Neural crest cell (in vitro differentiated cells): ENCODE data around the gene CYP4A22. TPM values are rescaled to one million over a fixed set of nuclear protein-coding genes. Genes with fewer than 3 reads are reported as not detected.

Experiments used
- DNase-seq: peaks from one replicate; pipeline ENCODE4 v3.0.0; 2021; ENCODE audit warnings: low read depth, mixed read lengths, low spot score
- H3K27ac Mint-ChIP-seq: one replicate; pipeline ENCODE4 v1.8.0; 2021; ENCODE audit warnings: mild to moderate bottlenecking, mixed read lengths; ENCODE audit not compliant: unreplicated experiment
- H3K27me3 Mint-ChIP-seq: 2 replicates; pipeline ENCODE4 v1.8.0; 2021; ENCODE audit warnings: low read depth, mild to moderate bottlenecking, mixed read lengths
- H3K36me3 Mint-ChIP-seq: 2 replicates; pipeline ENCODE4 v1.8.0; 2021; ENCODE audit warnings: low read depth, mild to moderate bottlenecking, mixed read lengths
- H3K4me1 Mint-ChIP-seq: 2 replicates; pipeline ENCODE4 v1.8.0; 2021; ENCODE audit warnings: mixed read lengths
- H3K4me3 Mint-ChIP-seq: one replicate; pipeline ENCODE4 v1.8.0; 2021; ENCODE audit warnings: mild to moderate bottlenecking, mixed read lengths
- H3K9me3 Mint-ChIP-seq: 2 replicates; pipeline ENCODE4 v1.8.0; 2021; ENCODE audit warnings: mixed read lengths
- total RNA-seq: library from RNA; stranded (reverse); gene quantifications from 2 replicates; pipeline ENCODE4 v1.2.1, GENCODE V29; 2021
- TF ChIP-seq, protein P1 (sequence below): fragments of 200-600 bp; sonication (generic); conservative IDR thresholded peaks from 2 replicates; pipeline ENCODE4 v1.5.0; 2021; ENCODE audit warnings: antibody characterized with exemption, mild to moderate bottlenecking

Gene CYP4A22
- total RNA-seq, 1 donor from 2014 or later = not detected

DNA sequence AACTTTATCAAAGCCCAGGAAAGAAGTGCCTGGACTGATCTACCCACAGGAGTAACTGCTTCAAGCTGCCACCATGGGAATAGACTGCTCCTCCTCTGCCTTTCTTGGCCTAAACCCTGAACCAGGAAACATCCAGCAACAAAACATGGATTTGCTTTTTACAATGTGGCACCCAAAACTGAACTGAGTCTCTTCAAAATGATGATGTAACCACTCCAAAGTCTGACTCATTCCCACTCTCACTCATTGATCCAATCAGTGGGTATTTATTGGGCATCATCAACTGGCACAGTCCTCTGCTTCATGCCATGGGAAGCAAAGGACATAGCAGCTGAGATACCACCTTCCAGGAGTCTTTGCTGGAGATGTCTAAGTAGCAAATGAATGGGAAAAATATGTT lies 23.5 kb downstream of the CYP4A22 start:
- DNase-seq = no peak
- Mint-ChIP-seq H3K4me1 (no peaks in the 10 kb centered on the region), H3K27ac (no peak overlapping the region), H3K9me3 (peaks cover 6% of the 10 kb centered on the region), H3K4me3 (no peak overlapping the region), H3K36me3 (no peaks in the 10 kb centered on the region), H3K27me3 (peaks cover 56% of the 10 kb centered on the region)
- TF ChIP-seq, protein P1, sequence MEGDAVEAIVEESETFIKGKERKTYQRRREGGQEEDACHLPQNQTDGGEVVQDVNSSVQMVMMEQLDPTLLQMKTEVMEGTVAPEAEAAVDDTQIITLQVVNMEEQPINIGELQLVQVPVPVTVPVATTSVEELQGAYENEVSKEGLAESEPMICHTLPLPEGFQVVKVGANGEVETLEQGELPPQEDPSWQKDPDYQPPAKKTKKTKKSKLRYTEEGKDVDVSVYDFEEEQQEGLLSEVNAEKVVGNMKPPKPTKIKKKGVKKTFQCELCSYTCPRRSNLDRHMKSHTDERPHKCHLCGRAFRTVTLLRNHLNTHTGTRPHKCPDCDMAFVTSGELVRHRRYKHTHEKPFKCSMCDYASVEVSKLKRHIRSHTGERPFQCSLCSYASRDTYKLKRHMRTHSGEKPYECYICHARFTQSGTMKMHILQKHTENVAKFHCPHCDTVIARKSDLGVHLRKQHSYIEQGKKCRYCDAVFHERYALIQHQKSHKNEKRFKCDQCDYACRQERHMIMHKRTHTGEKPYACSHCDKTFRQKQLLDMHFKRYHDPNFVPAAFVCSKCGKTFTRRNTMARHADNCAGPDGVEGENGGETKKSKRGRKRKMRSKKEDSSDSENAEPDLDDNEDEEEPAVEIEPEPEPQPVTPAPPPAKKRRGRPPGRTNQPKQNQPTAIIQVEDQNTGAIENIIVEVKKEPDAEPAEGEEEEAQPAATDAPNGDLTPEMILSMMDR = no peak

DNA sequence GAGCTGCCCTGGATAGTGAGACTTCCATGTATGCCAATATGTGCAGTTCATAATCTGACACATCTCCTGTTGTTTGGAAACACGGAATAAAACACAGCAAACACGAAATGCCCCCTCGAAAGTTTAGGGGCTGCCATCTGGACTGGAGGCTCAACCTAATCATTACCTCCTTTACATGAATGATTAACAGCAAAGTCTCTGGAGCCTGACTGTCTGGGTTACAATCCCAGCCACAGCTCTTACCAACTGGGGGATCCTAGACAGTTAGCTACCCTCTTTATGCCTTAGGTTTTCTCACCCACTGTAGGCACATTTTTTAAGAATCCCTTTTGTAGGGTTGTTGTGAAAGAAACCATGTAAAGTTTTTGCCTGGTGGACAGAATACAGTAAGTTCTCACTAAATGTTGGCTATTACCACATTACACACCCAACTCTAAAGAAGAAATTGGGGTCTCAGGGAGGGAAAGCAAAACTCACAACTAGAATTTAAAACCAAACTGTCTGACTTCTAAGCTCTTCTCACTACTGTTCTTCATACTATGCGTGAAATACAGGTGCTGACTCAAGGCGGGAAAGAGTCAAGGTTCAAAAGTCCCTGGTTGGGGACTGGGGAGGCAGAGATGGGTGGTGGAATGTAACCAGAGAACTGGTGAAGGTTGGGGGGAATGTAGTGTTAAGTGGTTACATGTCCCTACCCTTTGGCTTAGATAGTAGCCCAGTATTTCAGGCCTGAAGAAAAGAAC lies 24.2 kb downstream of the CYP4A22 start:
- no peaks in the 10 kb centered on the region for H3K4me1 Mint-ChIP-seq
- H3K4me3 Mint-ChIP-seq = no peak overlapping the region
- no peaks in the 10 kb centered on the region for H3K36me3 Mint-ChIP-seq

DNA sequence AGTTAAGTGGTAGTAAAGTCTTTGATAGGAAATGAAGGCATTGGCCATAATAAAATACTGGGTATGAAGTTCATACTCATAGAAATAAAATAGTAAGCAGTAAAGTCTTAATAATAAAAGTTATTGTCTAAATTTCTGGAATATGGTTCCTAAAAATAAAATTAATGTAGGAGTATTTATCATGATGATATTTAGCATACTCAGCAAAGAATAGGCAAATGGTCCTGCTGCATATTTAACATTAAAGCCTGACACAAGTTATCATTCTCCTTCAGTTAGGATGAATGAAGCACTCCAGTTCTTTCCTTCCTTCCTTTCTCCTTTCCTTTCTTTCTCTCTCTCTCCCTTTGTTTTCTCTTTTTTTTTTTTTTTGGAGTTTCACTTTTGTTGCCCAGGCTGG lies 27.3 kb downstream of the CYP4A22 start:
- Mint-ChIP-seq H3K4me1 (no peaks in the 10 kb centered on the region), H3K27me3 (peaks cover 45% of the 10 kb centered on the region), H3K36me3 (no peaks in the 10 kb centered on the region), H3K4me3 (no peak overlapping the region), H3K9me3 (peaks cover 4% of the 10 kb centered on the region), H3K27ac (no peak overlapping the region)
- TF ChIP-seq, protein P1 = no peak
- DNase-seq = no peak

More for the DNA sequence above, 24.2 kb downstream of the CYP4A22 start:
- Mint-ChIP-seq H3K27ac (no peak overlapping the region), H3K27me3 (peaks cover 50% of the 10 kb centered on the region), H3K9me3 (peaks cover 2% of the 10 kb centered on the region)
- TF ChIP-seq, protein P1 = no peak
- DNase-seq = no peak

DNA sequence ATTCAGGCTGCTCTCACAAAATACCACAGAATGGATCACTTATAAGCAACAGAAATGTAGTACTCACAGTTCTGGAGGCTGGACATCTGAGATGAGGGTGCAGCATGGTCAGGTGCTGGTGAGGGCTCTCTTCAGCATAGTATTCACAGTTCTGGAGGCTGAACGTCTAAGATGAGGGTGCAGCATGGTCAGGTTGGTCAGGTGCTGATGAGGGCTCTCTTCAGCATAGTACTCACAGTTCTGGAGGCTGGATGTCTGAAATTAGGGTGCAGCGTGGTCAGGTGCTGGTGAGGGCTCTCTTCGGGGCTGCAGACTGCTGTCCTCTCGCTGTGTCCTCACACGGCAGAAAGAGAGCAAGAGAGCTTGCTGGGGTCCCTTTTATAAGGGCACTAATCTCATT lies 35.5 kb downstream of the CYP4A22 start:
- TF ChIP-seq, protein P1 = no peak
- no peak for DNase-seq
- Mint-ChIP-seq H3K4me3 (no peak overlapping the region), H3K9me3 (no peaks in the 10 kb centered on the region), H3K36me3 (no peaks in the 10 kb centered on the region), H3K27me3 (peaks cover 45% of the 10 kb centered on the region), H3K4me1 (peaks cover 5% of the 10 kb centered on the region), H3K27ac (no peak overlapping the region)

DNA sequence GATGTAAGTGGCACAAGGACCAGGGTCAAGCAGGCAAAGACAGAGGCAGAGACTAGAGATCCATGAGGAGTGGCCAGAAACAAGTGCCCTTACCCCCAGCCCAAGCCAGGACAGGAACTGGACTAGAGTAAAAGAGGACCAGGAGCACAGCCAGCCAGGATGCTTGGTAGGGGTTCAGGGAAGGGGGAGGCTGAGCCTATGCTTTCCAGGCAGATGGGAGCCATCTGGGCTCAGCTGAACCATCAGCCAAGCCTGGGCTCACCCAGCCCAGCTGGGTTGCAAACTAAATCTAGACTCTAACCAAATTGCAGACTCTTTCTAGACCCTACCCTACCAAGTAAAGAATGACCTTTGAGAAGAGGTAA lies 37.4 kb downstream of the CYP4A22 start:
- no peak for DNase-seq
- TF ChIP-seq, protein P1 = no peak
- Mint-ChIP-seq H3K27ac (no peak overlapping the region), H3K27me3 (peaks cover 45% of the 10 kb centered on the region), H3K4me3 (no peak overlapping the region), H3K9me3 (no peaks in the 10 kb centered on the region), H3K4me1 (peaks cover 15% of the 10 kb centered on the region), H3K36me3 (no peaks in the 10 kb centered on the region)
